GM18508 (cell line): ENCODE results near the gene BLCAP.
"Not testable (repeated sequence)": the region's sequence is repeated elsewhere in the genome, so short reads cannot be mapped to it uniquely, and the experiment has no call there.

Source experiments
- ATAC-seq: cut with Tn5 transposase; IDR thresholded peaks from one replicate; pipeline ENCODE4 v1.9.1; 2021; ENCODE audit warnings: moderate number of reproducible peaks; ENCODE audit not compliant: insufficient read depth, unreplicated experiment

BLCAP gene

GRCh38 chr20:37558779-37559178 lies 31.1 kb upstream of the BLCAP start:
- no peak for ATAC-seq

- ATAC-seq, result no peak
These were observed 30.6 kb upstream of the BLCAP start for GRCh38 chr20:37558306-37558705.

- no peak for ATAC-seq
These were observed 28.9 kb upstream of the BLCAP start for GRCh38 chr20:37556538-37556937.

GRCh38 chr20:37554721-37555298 lies 27.1 kb upstream of the BLCAP start:
- not testable (repeated sequence) for ATAC-seq

DNA sequence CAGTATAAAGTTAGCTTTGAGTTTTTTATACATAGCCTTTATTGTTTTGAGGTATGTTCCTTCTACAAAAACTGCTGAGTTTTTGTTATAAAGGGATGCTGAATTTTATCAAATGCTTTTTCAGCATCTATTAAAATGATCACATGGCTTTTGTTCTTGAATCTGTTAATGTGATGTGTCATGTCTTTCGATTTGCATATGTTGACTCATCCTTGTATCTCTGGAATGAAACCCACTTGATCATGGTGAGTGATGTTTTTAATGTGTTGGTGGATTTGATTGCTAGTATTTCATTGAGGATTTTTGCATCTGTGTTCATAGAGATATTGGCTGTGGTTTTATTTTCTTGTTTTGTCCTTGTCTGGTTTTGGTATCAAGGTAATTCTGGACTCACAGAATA lies 24.7 kb upstream of the BLCAP start:
- no peak for ATAC-seq

GRCh38 chr20:37551660-37552059 lies 24.0 kb upstream of the BLCAP start:
- ATAC-seq, result not testable (repeated sequence)

- not testable (repeated sequence) for ATAC-seq
These were observed 22.6 kb upstream of the BLCAP start for GRCh38 chr20:37550101-37550920.

DNA sequence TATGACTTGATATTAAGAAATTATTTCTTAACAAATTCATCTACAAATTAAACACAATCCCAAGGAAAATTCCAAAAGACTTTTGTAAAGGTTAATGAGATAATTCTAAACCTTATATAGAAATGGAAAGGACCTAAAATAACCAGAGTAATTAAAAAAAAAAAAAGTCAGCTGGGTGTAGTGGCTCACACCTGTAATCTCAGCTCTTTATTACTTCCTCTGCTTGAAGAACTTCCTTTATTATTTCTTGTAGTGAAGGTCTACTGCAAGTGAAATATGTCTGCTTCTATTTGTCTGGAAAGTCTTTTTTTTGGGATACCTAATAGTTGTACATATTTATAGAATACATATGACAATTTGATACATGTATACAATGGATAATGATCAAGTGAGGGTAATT lies 20.2 kb upstream of the BLCAP start:
- no peak for ATAC-seq

DNA sequence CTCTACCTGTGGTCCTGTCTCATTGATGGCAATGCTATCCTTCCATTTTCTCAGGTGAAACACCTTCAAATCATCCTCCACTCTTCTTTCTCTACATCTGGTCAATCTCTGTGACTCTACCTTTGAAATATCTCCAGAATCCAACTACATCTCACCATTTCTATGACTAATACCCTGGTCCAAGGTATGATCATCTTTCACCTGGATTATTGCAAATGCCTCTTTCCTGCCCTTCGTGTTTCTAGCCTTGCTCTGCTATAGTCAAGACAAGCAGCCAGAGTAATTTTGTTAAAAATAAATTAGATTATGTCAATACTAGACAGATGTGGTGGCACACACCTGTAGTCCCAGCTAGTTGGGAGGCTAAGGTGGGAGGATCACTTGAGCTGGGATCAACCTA lies 17.8 kb upstream of the BLCAP start:
- ATAC-seq, result no peak

- ATAC-seq, result no peak
These were observed 16.7 kb upstream of the BLCAP start for GRCh38 chr20:37544386-37544785.

DNA sequence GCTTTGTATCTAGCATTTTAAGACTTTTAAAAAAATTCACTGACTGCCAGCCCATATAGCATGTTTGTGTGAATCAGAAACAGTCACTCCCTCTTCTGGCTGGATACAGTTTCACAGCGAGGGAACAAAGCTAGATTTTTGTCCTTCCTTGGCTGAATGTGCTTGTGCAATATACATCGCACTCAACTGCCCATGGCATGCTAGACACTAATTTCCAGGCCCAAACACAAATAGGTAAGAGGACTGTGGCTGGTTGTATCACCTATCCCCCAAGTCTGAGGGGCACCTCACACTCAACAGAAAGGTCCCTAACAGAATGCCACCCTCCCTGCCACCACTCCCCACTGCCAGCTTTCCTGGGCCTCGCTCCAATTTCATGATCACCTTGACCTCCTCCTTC lies 16.2 kb upstream of the BLCAP start:
- no peak for ATAC-seq

GRCh38 chr20:37542281-37542680 lies 14.6 kb upstream of the BLCAP start:
- no peak for ATAC-seq

DNA sequence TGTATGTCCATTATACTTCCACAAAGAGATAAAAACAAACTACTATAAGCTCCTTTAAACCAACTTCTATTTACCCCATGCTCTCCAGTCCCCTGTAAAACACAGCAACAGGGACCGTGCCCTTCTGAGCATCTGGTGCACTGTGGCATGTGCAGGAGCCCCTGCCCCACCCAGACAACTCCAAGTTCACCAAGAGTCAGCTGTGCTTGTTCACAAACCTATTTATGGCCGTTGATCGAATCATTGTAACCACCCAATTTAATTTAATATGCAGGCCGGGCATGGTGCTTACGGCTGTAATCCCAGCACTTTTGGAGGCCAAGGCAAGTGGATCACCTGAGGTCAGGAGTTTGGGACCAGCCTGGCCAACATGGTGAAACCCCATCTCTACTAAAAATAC lies 13.7 kb upstream of the BLCAP start:
- no peak for ATAC-seq

- ATAC-seq, result not testable (repeated sequence)
These were observed 13.2 kb upstream of the BLCAP start for GRCh38 chr20:37540838-37541237.

- no peak for ATAC-seq
These were observed 12.3 kb upstream of the BLCAP start for GRCh38 chr20:37540001-37540400.

DNA sequence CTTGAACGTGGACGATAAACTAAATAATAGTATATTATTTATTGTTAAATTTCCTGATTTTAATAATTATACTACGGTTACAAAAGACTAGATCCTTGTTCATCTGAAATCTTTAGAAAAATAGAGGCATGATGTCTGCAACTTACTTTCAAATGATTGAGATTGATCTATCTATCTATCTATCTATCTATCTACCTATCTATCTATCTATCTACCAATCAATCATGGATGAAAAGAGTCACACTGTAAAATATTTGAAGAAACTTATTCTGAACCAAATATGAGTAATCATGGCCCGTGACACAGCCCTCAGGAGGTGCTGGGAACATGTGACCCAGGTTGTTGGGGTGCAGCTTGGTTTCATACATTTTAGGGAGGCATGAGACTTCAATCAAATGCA lies 11.7 kb upstream of the BLCAP start:
- ATAC-seq, result no peak

DNA sequence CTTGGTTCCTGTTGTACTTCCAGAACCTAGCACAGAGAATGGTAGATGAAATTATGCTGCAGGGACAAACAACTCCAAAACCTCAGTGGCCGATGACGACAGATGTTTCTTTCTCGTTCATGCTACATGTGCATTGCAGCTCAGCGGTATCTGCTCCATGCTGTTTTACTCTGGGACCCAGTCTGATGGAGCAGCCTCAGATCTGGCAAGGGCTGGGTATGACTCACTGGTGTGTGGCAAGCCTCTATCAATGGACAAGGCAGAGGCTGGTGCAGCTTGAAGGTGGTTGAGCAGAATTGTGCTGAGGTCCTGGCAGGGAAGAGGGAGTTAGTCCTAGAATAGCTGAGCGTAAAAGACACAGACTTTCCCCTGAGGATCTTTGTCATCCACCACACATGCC lies 10.3 kb upstream of the BLCAP start:
- ATAC-seq, result no peak

- no peak for ATAC-seq
These were observed 9.8 kb upstream of the BLCAP start for GRCh38 chr20:37537505-37537904.

GRCh38 chr20:37535443-37536132 lies 7.9 kb upstream of the BLCAP start:
- ATAC-seq, result no peak

DNA sequence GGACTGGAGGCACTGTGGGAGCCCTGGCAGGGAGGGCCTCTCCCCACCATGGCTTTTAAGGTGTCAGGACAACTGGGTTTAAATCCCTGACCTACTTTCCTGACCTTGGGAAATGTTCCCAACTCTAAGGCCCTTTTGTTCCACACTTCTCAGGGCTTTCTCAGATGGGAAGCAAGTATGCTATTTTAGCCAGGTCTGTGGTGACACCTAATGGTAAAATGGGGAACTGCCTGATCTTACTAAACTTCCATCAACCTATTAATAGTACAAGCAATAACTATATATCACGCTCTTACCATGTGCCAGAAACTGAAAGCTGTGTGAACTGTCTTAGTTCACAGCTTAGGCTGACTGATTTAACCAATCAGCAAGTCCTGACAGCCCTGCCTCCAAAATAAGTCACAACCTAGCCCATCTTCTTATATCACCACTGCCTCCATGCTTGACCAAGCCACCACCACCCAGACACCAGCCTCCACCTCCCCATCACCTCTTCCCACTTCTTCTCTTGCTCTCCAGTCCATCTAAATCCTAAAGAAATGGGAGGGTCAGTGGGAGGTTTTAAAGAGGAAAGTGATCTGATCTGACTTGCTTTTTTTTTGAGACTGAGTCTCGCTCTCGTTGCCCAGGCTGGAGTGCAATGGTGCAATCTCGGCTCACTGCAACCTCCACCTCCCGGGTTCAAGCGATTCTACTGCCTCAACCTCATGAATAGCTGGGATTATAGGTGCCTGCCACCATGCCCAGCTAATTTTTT lies 6.9 kb upstream of the BLCAP start:
- ATAC-seq, result peak; percentile 59
